GM21576 (cell line): ENCODE data around the gene GRAMD2A.

ENCODE experiments used
- ATAC-seq: cut with Tn5 transposase; IDR thresholded peaks from one replicate; pipeline ENCODE4 v1.9.1; 2021; ENCODE audit warnings: mild to moderate bottlenecking, moderate library complexity; ENCODE audit not compliant: unreplicated experiment

GRAMD2A gene

GRCh38 chr15:72220687-72221086, 23.1 kb upstream of the GRAMD2A start:
- no peak for ATAC-seq

DNA sequence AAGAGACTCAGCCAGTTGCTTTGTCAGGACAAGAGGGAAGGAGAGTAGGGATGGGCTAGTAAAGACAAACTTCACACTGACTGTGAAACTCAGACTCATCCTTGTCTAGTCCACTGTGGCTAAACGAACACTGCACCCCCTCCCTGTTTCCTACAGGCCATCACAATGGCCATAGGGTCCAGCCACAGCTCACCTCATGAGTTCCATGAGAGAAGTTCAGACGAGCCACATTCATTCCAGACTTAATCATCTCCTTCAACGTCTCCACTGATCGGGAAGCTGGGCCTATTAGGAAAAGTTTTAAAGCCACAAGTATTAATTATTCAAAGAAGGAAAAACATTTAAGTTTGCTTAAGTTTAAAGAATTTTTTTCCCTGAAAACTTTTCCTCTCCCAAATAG, 19.6 kb upstream of the GRAMD2A start:
- no peak for ATAC-seq

DNA sequence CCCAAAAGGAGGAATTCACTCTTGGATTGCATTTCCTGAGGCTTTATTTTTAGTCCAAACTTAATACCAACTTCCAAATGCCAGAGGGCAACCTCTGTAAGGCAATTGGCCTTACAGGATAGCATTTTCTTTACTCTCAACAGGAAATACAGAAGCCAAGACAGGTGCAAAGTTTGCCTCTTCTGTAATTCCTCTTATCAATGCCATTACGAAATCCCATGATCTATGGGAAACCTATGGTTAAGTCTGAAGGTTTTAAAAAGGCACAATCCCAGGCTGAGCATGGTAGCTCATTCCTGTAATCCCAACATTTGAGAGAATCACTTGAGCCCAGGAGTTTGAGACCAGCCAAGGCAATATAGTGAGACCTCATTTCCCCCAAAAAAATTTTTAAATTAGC, 18.5 kb upstream of the GRAMD2A start:
- no peak for ATAC-seq

- ATAC-seq = no peak
Observed at GRCh38 chr15:72207558-72208085, 10.0 kb upstream of the GRAMD2A start.

GRCh38 chr15:72206677-72207000, 9.1 kb upstream of the GRAMD2A start:
- ATAC-seq = no peak

GRCh38 chr15:72205896-72206676, 8.5 kb upstream of the GRAMD2A start:
- ATAC-seq = no peak

- no peak for ATAC-seq
Observed at GRCh38 chr15:72205273-72205672, 7.7 kb upstream of the GRAMD2A start.

DNA sequence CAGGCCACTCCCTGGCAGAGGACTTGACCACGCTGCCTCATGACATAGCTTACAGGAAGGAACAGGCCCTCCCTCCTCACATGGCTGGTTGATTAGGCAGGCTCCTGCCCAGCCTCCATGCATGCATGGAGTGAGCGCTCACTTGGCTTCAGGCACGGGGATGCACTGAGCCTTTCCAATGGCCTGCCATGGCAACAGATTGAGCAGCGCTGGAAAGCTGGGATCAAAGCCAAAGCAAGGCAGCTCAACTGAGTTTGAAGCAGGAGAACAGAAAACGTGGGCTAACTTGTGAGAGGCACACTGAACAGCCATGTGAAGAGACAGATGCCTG, 5.9 kb upstream of the GRAMD2A start:
- no peak for ATAC-seq

- ATAC-seq = no peak
Observed at GRCh38 chr15:72202801-72203506, 5.4 kb upstream of the GRAMD2A start.

DNA sequence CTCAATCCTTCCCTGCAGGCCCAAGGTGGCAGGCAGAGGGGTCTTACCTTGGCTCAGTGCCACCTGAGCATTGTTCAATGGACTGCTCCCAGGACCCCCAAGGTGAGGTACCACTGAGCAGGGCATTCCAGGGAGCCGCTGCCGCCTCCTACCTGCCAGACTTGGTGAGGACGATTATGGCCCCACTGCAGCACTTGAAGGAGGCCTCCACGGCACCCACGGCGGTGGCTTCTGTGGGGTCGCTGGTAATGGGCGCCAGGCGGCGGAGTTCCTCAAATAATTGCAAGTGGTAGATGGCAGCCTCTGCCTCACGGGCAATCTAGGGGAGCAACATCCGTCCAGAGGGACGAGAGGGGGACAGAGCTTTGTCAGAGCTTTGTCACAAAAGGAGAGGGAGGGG, 4.7 kb upstream of the GRAMD2A start:
- no peak for ATAC-seq

DNA sequence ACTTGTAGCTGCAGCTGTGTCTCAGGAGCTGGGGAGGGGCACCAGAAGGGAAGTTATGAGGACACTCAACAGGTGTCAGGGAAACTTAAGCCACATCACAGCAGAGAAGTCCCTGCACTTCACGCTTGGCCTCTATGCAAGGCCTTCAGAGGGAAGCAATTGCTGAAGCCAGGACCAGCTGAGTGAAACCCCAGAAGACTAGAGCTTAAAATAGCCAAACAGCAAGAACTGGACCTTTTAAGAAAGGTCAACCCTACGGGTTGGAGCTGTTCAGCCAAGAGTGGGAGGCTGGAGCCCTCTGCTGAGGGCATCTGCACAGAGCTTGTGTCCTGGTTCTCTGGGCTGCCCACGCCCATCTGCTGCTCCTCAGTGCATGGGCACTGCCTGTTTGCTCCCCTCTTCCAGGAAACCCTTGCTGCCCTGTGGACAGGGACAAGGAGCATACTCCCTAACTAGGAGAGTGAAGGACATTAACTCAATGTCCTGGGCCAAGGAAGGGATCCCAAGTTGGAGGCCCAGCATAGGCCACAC, 3.9 kb upstream of the GRAMD2A start:
- no peak for ATAC-seq

GRCh38 chr15:72200395-72201237, 3.0 kb upstream of the GRAMD2A start:
- no peak for ATAC-seq

GRCh38 chr15:72199721-72200212, 2.2 kb upstream of the GRAMD2A start:
- peak; percentile 42 for ATAC-seq

DNA sequence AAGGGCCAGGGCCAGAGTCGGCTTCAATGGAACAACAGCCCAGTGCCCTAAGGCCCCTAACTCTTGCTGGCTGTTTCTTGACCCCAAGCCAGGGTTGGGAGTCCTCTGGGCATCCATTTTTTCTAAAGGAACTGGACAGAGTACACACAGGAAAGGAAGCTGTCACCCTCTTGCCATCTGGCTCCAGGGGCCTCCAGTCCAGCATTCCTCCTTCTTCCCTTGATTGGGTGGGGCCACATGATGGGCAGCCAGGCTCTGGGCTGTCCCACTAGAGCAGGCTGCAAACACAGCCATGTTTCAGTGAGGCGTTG, 1.6 kb upstream of the GRAMD2A start:
- ATAC-seq = no peak

- no peak for ATAC-seq
Observed at GRCh38 chr15:72198356-72199204, 993 bp upstream of the GRAMD2A start.

DNA sequence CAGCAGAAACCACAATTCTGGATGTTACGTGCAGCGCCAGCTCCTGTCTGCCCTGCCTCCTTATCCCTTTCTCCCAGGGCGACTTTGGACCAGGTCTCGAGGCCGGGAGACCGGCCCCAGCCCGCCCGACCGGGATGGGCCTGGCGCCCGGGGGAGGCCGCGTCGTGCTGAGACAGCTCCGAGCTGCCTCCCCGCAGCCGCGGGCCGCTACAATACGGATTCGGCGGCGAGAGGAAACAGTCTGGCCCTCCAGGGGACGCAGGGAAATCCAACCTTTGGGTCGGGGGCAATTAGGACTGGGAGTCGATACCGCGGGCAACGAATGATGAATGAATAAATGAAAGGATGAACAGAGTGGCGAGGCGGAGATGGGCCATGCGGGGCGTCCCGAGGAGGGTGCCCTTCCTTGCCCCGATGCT, 537 bp downstream of the GRAMD2A start:
- ATAC-seq = no peak

DNA sequence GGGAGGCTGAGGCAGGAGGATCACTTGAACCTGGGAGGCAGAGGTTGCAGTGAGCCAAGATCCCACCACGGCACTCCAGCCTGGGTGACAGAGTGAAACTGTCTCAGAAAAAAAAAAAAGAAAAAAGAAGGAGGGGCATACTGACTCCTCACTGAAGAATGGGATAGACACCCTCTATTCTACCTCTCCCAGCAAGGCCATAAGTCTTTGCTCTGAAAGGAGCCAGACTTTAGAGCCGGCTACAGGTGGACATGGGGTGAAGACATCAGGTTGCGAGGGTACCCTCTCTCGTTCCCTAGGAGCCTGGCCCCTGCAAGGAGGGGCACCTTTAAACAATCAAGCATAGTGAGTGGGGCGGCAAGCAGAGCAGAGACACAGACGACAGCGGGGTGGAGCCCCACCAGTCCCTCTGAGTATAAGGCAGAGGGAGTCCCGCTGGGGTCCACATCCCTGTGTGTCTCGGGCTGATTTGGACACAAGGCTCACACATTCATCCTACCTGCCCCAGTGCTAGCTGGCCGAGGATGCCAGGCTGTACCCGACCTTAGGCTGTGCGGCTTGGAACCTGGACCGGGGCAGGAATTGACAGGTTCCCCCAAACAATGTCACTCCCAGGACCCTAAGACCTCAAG, 1.1 kb downstream of the GRAMD2A start:
- no peak for ATAC-seq

GRCh38 chr15:72195101-72195511, 2.5 kb downstream of the GRAMD2A start:
- ATAC-seq = no peak

- no peak for ATAC-seq
Observed at GRCh38 chr15:72193836-72194396, 3.7 kb downstream of the GRAMD2A start.

DNA sequence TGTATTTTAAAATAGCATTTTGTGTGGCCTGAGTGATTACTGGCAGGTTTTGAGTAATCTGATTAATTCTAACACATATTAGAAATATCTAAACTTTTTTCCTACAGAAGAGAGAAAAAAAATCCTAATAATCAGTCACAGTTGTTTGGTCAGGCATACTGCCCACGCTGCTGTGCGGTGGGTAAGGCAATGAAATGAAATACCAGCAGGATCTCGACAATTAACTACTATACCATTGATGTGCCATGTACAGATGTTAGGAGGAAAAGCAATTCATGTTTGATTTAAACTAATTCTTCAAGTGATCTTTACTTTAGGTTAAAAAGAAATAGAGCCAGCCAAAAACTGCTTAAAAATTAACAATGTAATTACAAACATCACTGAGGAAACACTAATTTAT, 5.2 kb downstream of the GRAMD2A start:
- ATAC-seq = no peak
